GM19193 (cell line): Measurements from ENCODE around the gene PDE8B.

ENCODE experiments used
- POLR2A ChIP-seq: IDR thresholded peaks from 4 replicates; pipeline ENCODE4 v1.6.1; 2011; ENCODE audit not compliant: insufficient read depth, insufficient read length; ENCODE audit errors: extremely low read depth

Gene PDE8B

GRCh38 chr5:77367741-77368140, 157.3 kb downstream of the PDE8B start:
- no peak for TF ChIP-seq POLR2A

GRCh38 chr5:77368367-77368766, 157.9 kb downstream of the PDE8B start:
- no peak for TF ChIP-seq POLR2A

- TF ChIP-seq POLR2A: no peak
Measured at GRCh38 chr5:77369566-77369965, 159.1 kb downstream of the PDE8B start.

GRCh38 chr5:77374686-77375085, 164.2 kb downstream of the PDE8B start:
- TF ChIP-seq POLR2A: no peak

GRCh38 chr5:77376609-77377300, 166.3 kb downstream of the PDE8B start:
- TF ChIP-seq POLR2A: no peak

- TF ChIP-seq POLR2A: no peak
Measured at GRCh38 chr5:77379558-77380061, 169.1 kb downstream of the PDE8B start.

- no peak for TF ChIP-seq POLR2A
Measured at GRCh38 chr5:77380636-77381035, 170.2 kb downstream of the PDE8B start.

- TF ChIP-seq POLR2A: no peak
Measured at GRCh38 chr5:77389746-77390145, 179.3 kb downstream of the PDE8B start.

GRCh38 chr5:77390221-77390620, 179.7 kb downstream of the PDE8B start:
- TF ChIP-seq POLR2A: no peak

- TF ChIP-seq POLR2A: no peak
Measured at GRCh38 chr5:77390795-77391194, 180.3 kb downstream of the PDE8B start.

GRCh38 chr5:77391240-77391765, 180.8 kb downstream of the PDE8B start:
- no peak for TF ChIP-seq POLR2A

GRCh38 chr5:77394064-77394715, 183.7 kb downstream of the PDE8B start:
- TF ChIP-seq POLR2A: no peak

GRCh38 chr5:77396017-77396416, 185.5 kb downstream of the PDE8B start:
- no peak for TF ChIP-seq POLR2A

- no peak for TF ChIP-seq POLR2A
Measured at GRCh38 chr5:77397686-77398292, 187.3 kb downstream of the PDE8B start.

GRCh38 chr5:77398458-77398857, 188.0 kb downstream of the PDE8B start:
- no peak for TF ChIP-seq POLR2A
